ENCODE measurements around the gene SHISA6.

SHISA6 gene

DNA sequence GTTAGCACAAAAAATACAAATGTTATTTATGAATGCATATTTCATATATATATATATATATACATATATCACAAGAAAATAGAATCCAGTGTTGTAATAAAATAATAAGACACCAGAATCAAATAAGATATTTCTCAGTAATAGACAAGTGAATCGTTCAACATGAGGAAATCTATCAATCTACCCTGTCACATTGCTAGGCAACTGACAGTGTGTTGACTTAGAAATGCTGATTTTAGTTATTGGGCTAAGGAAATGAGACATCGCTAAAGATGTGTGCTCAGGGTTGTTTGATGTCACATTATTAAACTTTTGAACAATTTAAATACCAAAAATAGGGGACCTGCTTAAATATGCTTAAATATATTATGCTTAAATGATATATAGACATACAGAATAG is 307.4 kb downstream of the SHISA6 start:
- ATAC-seq (replicated peaks) (no peak), DNase-seq (no peak)
- H3K27ac Mint-ChIP-seq = no peak overlapping the region
- peaks cover 0 to 3% of the 10 kb centered on the region in 2 donors for H3K9me3 Mint-ChIP-seq
- no peaks in the 10 kb centered on the region for H3K4me1 Mint-ChIP-seq
- H3K4me3 Mint-ChIP-seq = no peak overlapping the region
- H3K36me3 Mint-ChIP-seq = no peaks in the 10 kb centered on the region
- H3K27me3 Mint-ChIP-seq = no peaks in the 10 kb centered on the region

DNA sequence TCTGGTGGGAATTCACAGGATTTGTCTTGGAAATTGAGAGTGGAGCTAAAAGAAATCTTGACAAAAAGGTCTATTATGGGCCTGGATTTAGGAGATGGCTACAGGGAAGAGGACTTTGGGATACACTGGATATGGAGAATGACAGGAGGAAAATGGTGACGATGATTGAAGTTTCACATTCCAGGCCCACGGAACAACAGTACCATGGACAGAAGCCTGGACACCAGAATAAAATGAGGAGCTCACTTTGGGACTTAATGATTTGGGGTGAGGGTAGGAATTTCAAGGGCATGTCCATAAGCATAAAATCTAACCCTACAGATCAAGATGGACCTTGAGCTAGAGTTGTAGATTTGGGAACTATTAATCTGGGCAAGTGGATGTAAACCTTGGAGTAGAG is 309.4 kb downstream of the SHISA6 start:
- no peaks in the 10 kb centered on the region for H3K36me3 Mint-ChIP-seq
- ATAC-seq (replicated peaks) (no peak), DNase-seq (no peak)
- no peaks in the 10 kb centered on the region for H3K27me3 Mint-ChIP-seq
- no peak overlapping the region for H3K4me3 Mint-ChIP-seq
- no peaks in the 10 kb centered on the region for H3K4me1 Mint-ChIP-seq
- peaks cover 0 to 8% of the 10 kb centered on the region in 2 donors for H3K9me3 Mint-ChIP-seq
- H3K27ac Mint-ChIP-seq = no peak overlapping the region

- peaks cover 0 to 8% of the 10 kb centered on the region in 2 donors for H3K9me3 Mint-ChIP-seq
- DNase-seq (no peak), ATAC-seq (replicated peaks) (no peak)
- H3K27me3 Mint-ChIP-seq = no peaks in the 10 kb centered on the region
- no peak overlapping the region for H3K4me3 Mint-ChIP-seq
- no peaks in the 10 kb centered on the region for H3K4me1 Mint-ChIP-seq
- H3K27ac Mint-ChIP-seq = no peak overlapping the region
- H3K36me3 Mint-ChIP-seq = no peaks in the 10 kb centered on the region
Observed at GRCh38 chr17:11551442-11551841, 310.4 kb downstream of the SHISA6 start.

DNA sequence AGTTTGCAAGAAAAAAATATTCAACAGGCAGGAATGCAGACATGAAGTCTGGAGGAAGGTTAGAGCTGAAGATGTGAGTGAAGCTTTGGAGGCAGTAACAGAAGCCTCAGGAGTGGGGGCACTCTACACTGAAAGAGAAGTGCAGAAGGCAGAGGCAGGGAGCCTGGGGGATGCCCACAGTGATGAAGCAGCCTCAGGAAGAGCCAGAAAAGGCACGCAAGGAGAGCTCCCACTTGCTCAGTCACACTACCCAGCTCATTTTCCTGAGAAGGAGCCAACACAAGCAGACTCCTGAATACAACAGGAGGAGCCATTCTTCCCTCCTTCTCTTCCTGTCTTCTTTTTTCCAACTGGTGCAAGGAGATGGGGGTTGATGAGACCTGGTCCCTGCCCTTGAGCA is 312.1 kb downstream of the SHISA6 start:
- no peak overlapping the region for H3K27ac Mint-ChIP-seq
- no peaks in the 10 kb centered on the region for H3K36me3 Mint-ChIP-seq
- no peaks in the 10 kb centered on the region for H3K27me3 Mint-ChIP-seq
- DNase-seq (no peak), ATAC-seq (replicated peaks) (no peak)
- H3K4me3 Mint-ChIP-seq = no peak overlapping the region
- peaks cover 0 to 8% of the 10 kb centered on the region in 2 donors for H3K9me3 Mint-ChIP-seq
- H3K4me1 Mint-ChIP-seq = no peaks in the 10 kb centered on the region

- ATAC-seq (replicated peaks) (no peak), DNase-seq (no peak)
- H3K27ac Mint-ChIP-seq = no peak overlapping the region
- no peaks in the 10 kb centered on the region for H3K4me1 Mint-ChIP-seq
- peaks cover 0 to 8% of the 10 kb centered on the region in 2 donors for H3K9me3 Mint-ChIP-seq
- H3K4me3 Mint-ChIP-seq = no peak overlapping the region
- H3K36me3 Mint-ChIP-seq = no peaks in the 10 kb centered on the region
- no peaks in the 10 kb centered on the region for H3K27me3 Mint-ChIP-seq
Observed at GRCh38 chr17:11554042-11554441, 313.0 kb downstream of the SHISA6 start.

DNA sequence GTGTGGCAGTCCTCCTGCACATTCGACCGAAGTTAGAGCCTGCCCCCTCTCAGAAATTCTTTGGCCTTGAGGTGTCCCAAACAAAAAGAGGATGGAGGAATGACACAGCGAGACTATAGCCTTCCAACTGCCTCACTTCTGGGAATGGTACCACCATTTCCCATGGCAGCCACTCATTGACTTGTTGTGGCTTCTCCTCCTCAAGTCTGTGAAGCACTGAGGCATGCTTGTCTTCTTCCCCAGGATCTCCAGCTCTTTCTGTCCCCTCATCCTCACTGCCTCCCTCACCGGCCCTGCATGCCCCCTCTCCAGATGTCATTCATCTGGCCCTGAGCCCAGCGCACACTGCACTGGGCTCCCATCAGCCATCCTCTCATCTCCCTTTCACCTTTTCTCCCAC is 313.5 kb downstream of the SHISA6 start:
- DNase-seq = no peak
- ATAC-seq (replicated peaks) = no peak

DNA sequence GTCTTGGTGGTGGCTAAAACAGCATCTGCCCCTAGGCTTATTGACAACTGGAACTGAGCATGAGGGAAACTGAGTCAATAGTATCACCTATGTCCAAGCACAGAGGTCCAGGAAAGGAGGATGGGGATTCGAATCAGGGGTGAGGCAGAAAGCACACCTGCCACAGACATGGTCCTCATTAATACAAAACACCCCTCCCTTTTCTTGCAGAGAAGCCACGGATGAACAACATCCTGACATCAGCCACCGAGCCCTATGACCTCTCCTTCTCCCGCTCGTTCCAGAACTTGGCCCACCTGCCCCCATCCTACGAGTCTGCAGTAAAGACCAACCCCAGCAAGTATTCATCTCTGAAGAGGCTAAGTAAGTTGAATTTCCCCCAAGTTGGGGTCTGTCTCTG is 314.5 kb downstream of the SHISA6 start:
- no peak overlapping the region for H3K27ac Mint-ChIP-seq
- no peak for DNase-seq
- no peaks in the 10 kb centered on the region for H3K4me1 Mint-ChIP-seq
- no peaks in the 10 kb centered on the region for H3K27me3 Mint-ChIP-seq
- H3K9me3 Mint-ChIP-seq = peaks cover 0 to 5% of the 10 kb centered on the region in 2 donors
- no peaks in the 10 kb centered on the region for H3K36me3 Mint-ChIP-seq
- ATAC-seq (replicated peaks) = no peak
- no peak overlapping the region for H3K4me3 Mint-ChIP-seq

More for the DNA sequence above, 313.5 kb downstream of the SHISA6 start:
- H3K27ac Mint-ChIP-seq = no peak overlapping the region
- H3K36me3 Mint-ChIP-seq = no peaks in the 10 kb centered on the region
- no peaks in the 10 kb centered on the region for H3K27me3 Mint-ChIP-seq
- peaks cover 0 to 8% of the 10 kb centered on the region in 2 donors for H3K9me3 Mint-ChIP-seq
- no peak overlapping the region for H3K4me3 Mint-ChIP-seq
- no peaks in the 10 kb centered on the region for H3K4me1 Mint-ChIP-seq

GRCh38 chr17:11557727-11558452 is 316.9 kb downstream of the SHISA6 start:
- Mint-ChIP-seq H3K27ac (no peak overlapping the region), H3K4me1 (no peaks in the 10 kb centered on the region), H3K9me3 (peaks cover 0 to 5% of the 10 kb centered on the region in 2 donors), H3K27me3 (no peaks in the 10 kb centered on the region), H3K4me3 (no peak overlapping the region), H3K36me3 (no peaks in the 10 kb centered on the region)
- no peak for DNase-seq
- no peak for ATAC-seq (replicated peaks)

GRCh38 chr17:11558681-11559234 is 317.7 kb downstream of the SHISA6 start:
- Mint-ChIP-seq H3K4me1 (no peaks in the 10 kb centered on the region), H3K9me3 (peaks cover 0 to 5% of the 10 kb centered on the region in 2 donors), H3K4me3 (no peak overlapping the region), H3K36me3 (no peaks in the 10 kb centered on the region), H3K27me3 (no peaks in the 10 kb centered on the region), H3K27ac (no peak overlapping the region)
- ATAC-seq (replicated peaks) (no peak), DNase-seq (no peak)

DNA sequence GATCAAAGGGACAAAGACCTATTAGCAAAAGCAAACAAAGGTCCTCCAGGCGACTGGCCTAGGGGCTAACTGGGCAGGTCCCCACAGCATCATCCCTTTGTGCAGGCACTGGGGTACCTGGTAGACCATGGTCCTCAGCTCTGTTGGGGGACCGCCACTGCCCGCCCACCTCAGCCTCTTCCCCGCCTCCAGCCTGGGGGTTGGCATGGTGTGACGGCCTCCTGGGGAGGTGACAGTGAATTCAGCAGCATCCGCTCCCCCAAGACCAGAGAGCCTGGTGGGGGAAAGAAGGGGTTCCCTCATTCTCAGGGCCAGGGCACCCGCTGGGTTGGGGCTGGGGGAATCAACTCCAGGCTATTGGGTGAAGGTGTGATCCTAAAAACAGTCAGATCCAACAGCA is 318.6 kb downstream of the SHISA6 start:
- no peak overlapping the region for H3K27ac Mint-ChIP-seq

DNA sequence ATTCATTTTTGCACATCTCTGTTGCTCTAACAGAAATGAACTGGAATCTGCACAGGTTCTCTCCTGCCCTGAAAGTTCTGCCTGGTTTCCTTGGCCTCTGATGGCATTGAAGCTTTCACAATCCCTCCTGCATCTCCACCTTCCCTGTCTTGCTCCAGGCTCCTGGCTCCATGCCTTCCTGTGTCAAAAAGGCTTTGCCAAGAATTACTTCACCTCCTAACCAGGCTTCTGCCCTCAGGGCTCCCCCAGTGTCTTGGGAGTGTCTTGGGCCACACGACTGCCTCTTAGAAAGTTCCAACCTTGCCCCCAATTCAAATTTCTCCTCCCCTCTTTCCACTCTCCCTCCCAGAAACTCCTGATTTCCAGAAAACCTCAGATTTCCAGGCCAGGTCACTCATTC is 320.3 kb downstream of the SHISA6 start:
- DNase-seq (no peak), ATAC-seq (replicated peaks) (no peak)
- no peak overlapping the region for H3K27ac Mint-ChIP-seq
- H3K4me3 Mint-ChIP-seq = no peak overlapping the region
- no peaks in the 10 kb centered on the region for H3K9me3 Mint-ChIP-seq
- no peaks in the 10 kb centered on the region for H3K27me3 Mint-ChIP-seq
- no peaks in the 10 kb centered on the region for H3K4me1 Mint-ChIP-seq
- no peaks in the 10 kb centered on the region for H3K36me3 Mint-ChIP-seq

More for the DNA sequence above, 318.6 kb downstream of the SHISA6 start:
- DNase-seq (no peak), ATAC-seq (replicated peaks) (no peak)
- no peak overlapping the region for H3K4me3 Mint-ChIP-seq
- peaks cover 0 to 4% of the 10 kb centered on the region in 2 donors for H3K9me3 Mint-ChIP-seq
- no peaks in the 10 kb centered on the region for H3K36me3 Mint-ChIP-seq
- no peaks in the 10 kb centered on the region for H3K27me3 Mint-ChIP-seq
- H3K4me1 Mint-ChIP-seq = no peaks in the 10 kb centered on the region

GRCh38 chr17:11561702-11562101 is 320.7 kb downstream of the SHISA6 start:
- Mint-ChIP-seq H3K4me1 (no peaks in the 10 kb centered on the region), H3K36me3 (no peaks in the 10 kb centered on the region), H3K9me3 (no peaks in the 10 kb centered on the region), H3K27me3 (no peaks in the 10 kb centered on the region), H3K4me3 (no peak overlapping the region), H3K27ac (no peak overlapping the region)
- DNase-seq = no peak
- no peak for ATAC-seq (replicated peaks)

DNA sequence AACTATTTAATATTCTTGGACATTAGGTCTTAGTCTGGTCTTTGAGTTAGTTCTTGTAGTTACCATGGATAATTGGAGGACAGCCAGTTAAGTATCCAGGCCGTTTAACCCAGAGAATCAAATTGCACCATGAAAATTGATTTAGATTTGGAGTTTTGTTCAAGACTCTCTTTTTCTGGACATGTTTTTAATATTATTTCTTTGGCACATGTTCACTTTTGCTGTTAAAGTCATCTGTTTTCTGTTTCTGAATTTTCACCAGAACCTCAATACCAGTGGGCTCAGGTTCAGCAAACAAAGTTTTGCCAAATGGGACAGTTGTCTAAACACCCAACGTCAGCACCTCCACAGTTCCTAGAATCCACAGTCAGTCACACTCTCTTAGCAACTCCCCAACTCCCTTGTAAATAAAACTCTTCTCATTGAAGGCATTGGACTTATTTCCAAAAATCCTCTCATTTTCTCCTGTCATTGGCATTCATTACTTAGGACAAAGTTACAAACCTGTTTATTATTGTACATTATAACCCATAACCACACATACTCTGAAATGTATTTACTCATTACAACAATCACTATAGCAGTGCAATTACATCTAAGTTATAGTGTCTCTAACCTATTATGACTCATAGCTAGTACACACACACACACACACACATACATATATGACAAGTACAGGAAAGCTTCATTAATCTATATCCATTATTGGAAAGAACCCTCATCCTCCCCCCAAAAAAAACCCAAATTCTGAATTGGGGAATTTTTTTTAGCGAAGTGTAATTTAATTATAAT is 323.8 kb downstream of the SHISA6 start:
- no peak overlapping the region for H3K4me3 Mint-ChIP-seq
- H3K36me3 Mint-ChIP-seq = no peaks in the 10 kb centered on the region
- ATAC-seq (replicated peaks) (no peak), DNase-seq (no peak)
- no peaks in the 10 kb centered on the region for H3K27me3 Mint-ChIP-seq
- no peak overlapping the region for H3K27ac Mint-ChIP-seq
- no peaks in the 10 kb centered on the region for H3K4me1 Mint-ChIP-seq
- peaks cover 0 to 6% of the 10 kb centered on the region in 2 donors for H3K9me3 Mint-ChIP-seq

DNA sequence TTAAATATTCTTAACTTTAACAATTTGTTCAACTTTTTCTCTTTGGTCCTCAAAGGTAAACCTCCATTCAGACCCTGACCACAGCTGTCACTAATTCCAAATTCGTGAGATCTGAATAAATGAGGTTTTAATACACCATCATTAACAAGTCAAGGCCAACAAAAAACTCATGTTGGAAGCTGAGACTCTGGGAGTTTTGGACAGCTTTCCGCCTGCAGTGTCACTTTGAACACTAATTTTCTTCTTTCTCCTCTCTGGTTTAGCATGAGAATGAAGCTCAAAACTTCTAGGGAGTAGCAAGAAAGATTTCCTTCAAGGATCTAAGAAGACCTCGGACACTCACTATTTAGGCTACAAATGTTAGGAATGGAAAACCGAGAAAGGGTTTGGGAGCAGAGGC is 324.6 kb downstream of the SHISA6 start:
- no peaks in the 10 kb centered on the region for H3K27me3 Mint-ChIP-seq
- no peak overlapping the region for H3K27ac Mint-ChIP-seq
- ATAC-seq (replicated peaks) (no peak), DNase-seq (no peak)
- H3K9me3 Mint-ChIP-seq = peaks cover 0 to 6% of the 10 kb centered on the region in 2 donors
- no peaks in the 10 kb centered on the region for H3K36me3 Mint-ChIP-seq
- H3K4me1 Mint-ChIP-seq = no peaks in the 10 kb centered on the region
- no peak overlapping the region for H3K4me3 Mint-ChIP-seq

- H3K27me3 Mint-ChIP-seq = no peaks in the 10 kb centered on the region
- ATAC-seq (replicated peaks) (no peak), DNase-seq (no peak)
- no peaks in the 10 kb centered on the region for H3K4me1 Mint-ChIP-seq
- H3K9me3 Mint-ChIP-seq = peaks cover 5 to 9% of the 10 kb centered on the region in 2 donors
- no peaks in the 10 kb centered on the region for H3K36me3 Mint-ChIP-seq
- H3K27ac Mint-ChIP-seq = no peak overlapping the region
- H3K4me3 Mint-ChIP-seq = no peak overlapping the region
Observed at GRCh38 chr17:11578998-11579397, 338.0 kb downstream of the SHISA6 start.
